Stomach (tissue), 4 donors: ENCODE measurements around the gene PTPRU.

ENCODE experiments used
- CTCF ChIP-seq, 7 experiments: fragments of 450-650 bp in 4 of 7; fragments of 200-600 bp in 3 of 7; sonication (generic) in 3 of 7; IDR thresholded peaks; one replicate each; pipeline ENCODE4 v1.5.1; 2016 to 2019; ENCODE audit warnings: antibody characterized with exemption in 7 of 7, control low read depth in 2 of 7, mild to moderate bottlenecking in 1 of 7
- EP300 ChIP-seq: sonication (generic); formaldehyde crosslinking; IDR thresholded peaks from one replicate; pipeline ENCODE4 v1.6.1; 2017; ENCODE audit warnings: antibody characterized with exemption
- POLR2A ChIP-seq, 4 donors: fragments of 450-650 bp; IDR thresholded peaks; one replicate each; pipeline ENCODE4 v1.6.1; 2016; ENCODE audit warnings: antibody characterized with exemption in 4 of 4, control low read depth in 2 of 4, mild to moderate bottlenecking in 1 of 4, moderate library complexity in 1 of 4
- POLR2AphosphoS5 ChIP-seq, 3 donors: sonication (generic); formaldehyde crosslinking; IDR thresholded peaks; one replicate each; pipeline ENCODE4 v1.6.1; 2016; ENCODE audit warnings: antibody characterized with exemption in 3 of 3

- TF ChIP-seq CTCF (IDR thresholded peaks at IDR 0.05) = no peak
- TF ChIP-seq POLR2AphosphoS5 (IDR thresholded peaks at IDR 0.05) = peak; percentile 68 to 97 (median 79)
- no peak for TF ChIP-seq POLR2A (IDR thresholded peaks at IDR 0.05)
- no peak for TF ChIP-seq EP300
Observed at GRCh38 chr1:29230553-29231378, 5.6 kb upstream of the PTPRU start, which contains the start of gene MECR.
